Mesenchymal stem cell (in vitro differentiated cells and primary cell): Measurements from ENCODE around the gene HYAL3.

Experiments
- DNase-seq: peaks from one replicate; pipeline ENCODE4 v3.0.0-alpha.2; 2013
- H2AFZ ChIP-seq: one replicate; pipeline ENCODE4 v1.6.1; 2013; ENCODE audit warnings: low read depth, mild to moderate bottlenecking, control low read depth, inconsistent platforms, low read length, moderate library complexity
- H2AK5ac ChIP-seq: 2 replicates; pipeline ENCODE4 v1.6.1; 2013; ENCODE audit warnings: low read length, moderate library complexity, mild to moderate bottlenecking, inconsistent platforms; ENCODE audit not compliant: severe bottlenecking
- H2BK120ac ChIP-seq: one replicate; pipeline ENCODE4 v1.6.1; 2013; ENCODE audit warnings: low read depth, mild to moderate bottlenecking, inconsistent platforms, low read length, moderate library complexity
- H2BK12ac ChIP-seq, 2 experiments: one replicate each; pipeline ENCODE4 v1.6.1; 2013; ENCODE audit warnings: inconsistent platforms in 2 of 2, low read length in 2 of 2, mild to moderate bottlenecking in 2 of 2, moderate library complexity in 2 of 2, control low read depth in 1 of 2
- H2BK15ac ChIP-seq: one replicate; pipeline ENCODE4 v1.6.1; 2013; ENCODE audit warnings: mild to moderate bottlenecking, low read depth, inconsistent platforms; ENCODE audit not compliant: poor library complexity, severe bottlenecking
- H2BK5ac ChIP-seq: 2 replicates; pipeline ENCODE4 v1.6.1; 2013; ENCODE audit warnings: low read depth, mild to moderate bottlenecking, low read length, control low read depth, inconsistent platforms; ENCODE audit not compliant: poor library complexity, severe bottlenecking
- H3K14ac ChIP-seq, 2 experiments: one replicate each; pipeline ENCODE4 v1.6.1; 2013; ENCODE audit warnings: inconsistent platforms in 2 of 2, low read length in 2 of 2, control low read depth in 1 of 2, mild to moderate bottlenecking in 1 of 2, moderate library complexity in 1 of 2
- H3K18ac ChIP-seq, 2 experiments: one replicate each; pipeline ENCODE4 v1.6.1; 2013; ENCODE audit warnings: inconsistent platforms in 2 of 2, low read length in 2 of 2, control low read depth in 1 of 2, low read depth in 1 of 2, mild to moderate bottlenecking in 1 of 2
- H3K23ac ChIP-seq, 2 experiments: one replicate each; pipeline ENCODE4 v1.6.1; 2013; ENCODE audit warnings: inconsistent platforms in 2 of 2, low read length in 2 of 2, mild to moderate bottlenecking in 2 of 2, moderate library complexity in 2 of 2, control low read depth in 1 of 2
- H3K27ac ChIP-seq: 2 replicates; pipeline ENCODE4 v1.5.1; 2013; ENCODE audit warnings: mild to moderate bottlenecking, moderate library complexity, low read length, control low read depth, inconsistent platforms; ENCODE audit not compliant: poor library complexity, severe bottlenecking
- H3K27me3 ChIP-seq, 2 experiments: 2 replicates each; pipeline versions ENCODE4 v1.6.1 to v1.7.0; 2013; ENCODE audit warnings: low read length in 2 of 2, mild to moderate bottlenecking in 2 of 2, moderate library complexity in 2 of 2, control low read depth in 1 of 2, inconsistent platforms in 1 of 2; ENCODE audit not compliant: control insufficient read depth in 1 of 2, insufficient read depth in 1 of 2
- H3K36me3 ChIP-seq, 2 experiments: 2 replicates each; pipeline versions ENCODE4 v1.6.1 to v1.7.0; 2013; ENCODE audit warnings: low read length in 2 of 2, control low read depth in 1 of 2, inconsistent platforms in 1 of 2, low read depth in 1 of 2, mild to moderate bottlenecking in 1 of 2; ENCODE audit not compliant: insufficient read depth in 2 of 2, control insufficient read depth in 1 of 2
- H3K4ac ChIP-seq, 2 experiments: one replicate each; pipeline ENCODE4 v1.6.1; 2013; ENCODE audit warnings: inconsistent platforms in 2 of 2, low read length in 2 of 2, mild to moderate bottlenecking in 2 of 2, moderate library complexity in 2 of 2, control low read depth in 1 of 2, low read depth in 1 of 2
- H3K4me1 ChIP-seq: 2 replicates; pipeline ENCODE4 v1.6.1; 2013; ENCODE audit warnings: low read depth, low read length, control low read depth; ENCODE audit not compliant: control insufficient read depth, insufficient read depth
- H3K4me2 ChIP-seq: 2 replicates; pipeline ENCODE4 v1.6.1; 2013; ENCODE audit warnings: low read length, mild to moderate bottlenecking, inconsistent platforms; ENCODE audit not compliant: poor library complexity, severe bottlenecking
- H3K4me3 ChIP-seq, 2 experiments: 2 replicates each; pipeline versions ENCODE4 v1.5.1 to v1.7.0; 2013; ENCODE audit warnings: low read length in 2 of 2, mild to moderate bottlenecking in 2 of 2, control low read depth in 1 of 2, low read depth in 1 of 2; ENCODE audit not compliant: insufficient read depth in 1 of 2
- H3K79me1 ChIP-seq: replicated peaks from 2 replicates; pipeline ENCODE4 v1.6.1; 2013; ENCODE audit warnings: mild to moderate bottlenecking, control low read depth, low read length, inconsistent platforms; ENCODE audit not compliant: poor library complexity, severe bottlenecking
- H3K9ac ChIP-seq: 2 replicates; pipeline ENCODE4 v1.7.0; 2013; ENCODE audit warnings: mild to moderate bottlenecking, low read length, moderate library complexity
- H3K9me3 ChIP-seq: 2 replicates; pipeline ENCODE4 v1.7.0; 2013; ENCODE audit warnings: mild to moderate bottlenecking, low read length; ENCODE audit not compliant: control insufficient read depth
- H4K8ac ChIP-seq: one replicate; pipeline ENCODE4 v1.6.1; 2013; ENCODE audit warnings: inconsistent platforms, mild to moderate bottlenecking, low read length, moderate library complexity
- H4K91ac ChIP-seq: one replicate; pipeline ENCODE4 v1.6.1; 2013; ENCODE audit warnings: mild to moderate bottlenecking, low read length, inconsistent platforms
- WGBS: methylation state at CpG from one replicate; pipeline ENCODE4 v1.1.7; 2013; ENCODE audit warnings: mixed read lengths; 5-methylcytosine and 5-hydroxymethylcytosine counted together

Gene HYAL3

GRCh38 chr3:50268276-50268675, 30.9 kb downstream of the HYAL3 start:
- no peak overlapping the region for H3K4me2 ChIP-seq
- no peak overlapping the region for H3K4ac ChIP-seq
- H3K4me3 ChIP-seq, result peak overlapping the region in 1 of 2 experiments; percentile 79
- peak overlapping the region; percentile 80 for H2BK120ac ChIP-seq
- H3K23ac ChIP-seq, result no peak overlapping the region
- peak overlapping the region; percentile 34 for H2AK5ac ChIP-seq
- no peak overlapping the region for H3K18ac ChIP-seq
- H4K8ac ChIP-seq, result no peak overlapping the region
- no peak overlapping the region for H2BK15ac ChIP-seq
- H3K4me1 ChIP-seq, result peaks cover 78% of the 10 kb centered on the region
- H3K9ac ChIP-seq, result no peak overlapping the region
- no peak overlapping the region for H2BK5ac ChIP-seq
- no peak overlapping the region for H2BK12ac ChIP-seq
- DNase-seq, result no peak
- H4K91ac ChIP-seq, result no peak overlapping the region
- H3K27ac ChIP-seq, result no peak overlapping the region
- H3K9me3 ChIP-seq, result no peaks in the 10 kb centered on the region
- no peaks in the 10 kb centered on the region for H3K36me3 ChIP-seq
- H3K27me3 ChIP-seq, result peaks cover 0 to 2% of the 10 kb centered on the region in 2 experiments
- WGBS, result 88% methylated on average over 3 of the region's 3 CpGs
- H2AFZ ChIP-seq, result no peak overlapping the region
- peak overlapping the region in 1 of 2 experiments; percentile 37 for H3K14ac ChIP-seq
- peaks cover 2% of the 10 kb centered on the region for H3K79me1 ChIP-seq

- no peak overlapping the region for H2BK5ac ChIP-seq
- DNase-seq, result no peak
- no peaks in the 10 kb centered on the region for H3K9me3 ChIP-seq
- H3K27ac ChIP-seq, result peak overlapping the region; percentile 12
- H4K91ac ChIP-seq, result peak overlapping the region; percentile 85
- peak overlapping the region; percentile 75 for H3K4me2 ChIP-seq
- peak overlapping the region in 1 of 2 experiments; percentile 41 for H3K23ac ChIP-seq
- H4K8ac ChIP-seq, result peak overlapping the region; percentile 89
- peak overlapping the region; percentile 75 to 93 for H3K18ac ChIP-seq
- H3K9ac ChIP-seq, result peak overlapping the region; percentile 84
- H2AK5ac ChIP-seq, result peak overlapping the region; percentile 92
- H2AFZ ChIP-seq, result peak overlapping the region; percentile 67
- peak overlapping the region; percentile 87 to 96 for H2BK12ac ChIP-seq
- H3K4me3 ChIP-seq, result peak overlapping the region; percentile 39 to 79
- peaks cover 2% of the 10 kb centered on the region for H3K79me1 ChIP-seq
- H3K4me1 ChIP-seq, result peaks cover 78% of the 10 kb centered on the region
- peak overlapping the region; percentile 58 to 89 for H3K4ac ChIP-seq
- peak overlapping the region; percentile 92 for H2BK15ac ChIP-seq
- WGBS, result 19% methylated on average over 21 of the region's 22 CpGs
- no peaks in the 10 kb centered on the region for H3K27me3 ChIP-seq
- peak overlapping the region; percentile 80 for H2BK120ac ChIP-seq
- no peaks in the 10 kb centered on the region for H3K36me3 ChIP-seq
- peak overlapping the region in 1 of 2 experiments; percentile 91 for H3K14ac ChIP-seq
Observed at GRCh38 chr3:50267280-50267913, 31.8 kb downstream of the HYAL3 start.

- Histone ChIP-seq H3K4me1 (peaks cover 77% of the 10 kb centered on the region), H3K4ac (peak overlapping the region; percentile 58 to 89), H3K18ac (peak overlapping the region; percentile 75 to 93), H3K9me3 (no peaks in the 10 kb centered on the region), H3K27ac (peak overlapping the region; percentile 12), H2BK120ac (peak overlapping the region; percentile 80), H3K9ac (peak overlapping the region; percentile 84), H3K36me3 (no peaks in the 10 kb centered on the region), H3K27me3 (no peaks in the 10 kb centered on the region), H2AFZ (no peak overlapping the region), H4K8ac (peak overlapping the region; percentile 89), H3K23ac (no peak overlapping the region), H2AK5ac (peak overlapping the region; percentile 80), H3K14ac (peak overlapping the region in 1 of 2 experiments; percentile 91), H2BK15ac (peak overlapping the region; percentile 92), H3K79me1 (peaks cover 2% of the 10 kb centered on the region), H3K4me3 (peak overlapping the region; percentile 39 to 79), H2BK12ac (peak overlapping the region; percentile 42 to 49), H4K91ac (peak overlapping the region; percentile 85), H3K4me2 (peak overlapping the region; percentile 75), H2BK5ac (no peak overlapping the region)
- no peak for DNase-seq
- 100% methylated on average over 3 of the region's 7 CpGs for WGBS
Observed at GRCh38 chr3:50266836-50267235, 32.4 kb downstream of the HYAL3 start.

- Histone ChIP-seq H3K18ac (peak overlapping the region in 1 of 2 experiments; percentile 54), H3K14ac (peak overlapping the region in 1 of 2 experiments; percentile 8), H4K91ac (no peak overlapping the region), H3K27ac (peak overlapping the region; percentile 9), H3K79me1 (peaks cover 3% of the 10 kb centered on the region), H2BK120ac (no peak overlapping the region), H2BK5ac (peak overlapping the region; percentile 63), H3K4ac (peak overlapping the region in 1 of 2 experiments; percentile 97), H3K36me3 (no peaks in the 10 kb centered on the region), H3K27me3 (no peaks in the 10 kb centered on the region), H3K4me2 (no peak overlapping the region), H2AFZ (no peak overlapping the region), H2BK15ac (no peak overlapping the region), H2AK5ac (peak overlapping the region; percentile 80), H4K8ac (peak overlapping the region; percentile 36), H3K4me3 (no peak overlapping the region), H3K4me1 (peaks cover 85% of the 10 kb centered on the region), H3K9ac (no peak overlapping the region), H3K9me3 (no peaks in the 10 kb centered on the region), H2BK12ac (peak overlapping the region; percentile 49 to 98), H3K23ac (no peak overlapping the region)
- 90% methylated on average over 6 of the region's 6 CpGs for WGBS
- no peak for DNase-seq
Observed at GRCh38 chr3:50266017-50266416, 33.2 kb downstream of the HYAL3 start.
